Fibroblast of pulmonary artery (primary cell): ENCODE results near the gene P4HTM.

Experiments
- DNase-seq: peaks from one replicate; pipeline ENCODE4 v3.0.0-alpha.2; 2010; ENCODE audit warnings: low read depth
- H3K4me3 ChIP-seq: replicated peaks from 2 replicates; pipeline ENCODE4 v1.5.1; 2011; ENCODE audit warnings: low read depth, mild to moderate bottlenecking, control low read depth, low read length, moderate library complexity
- CTCF ChIP-seq: IDR thresholded peaks from 2 replicates; pipeline ENCODE4 v1.5.1; 2011; ENCODE audit warnings: mild to moderate bottlenecking, control low read depth, low read length, inconsistent platforms; ENCODE audit errors: missing control alignments

P4HTM gene

GRCh38 chr3:48993834-48994233 is 3.8 kb downstream of the P4HTM start:
- no peak overlapping the region for H3K4me3 ChIP-seq
- DNase-seq = no peak
- no peak for TF ChIP-seq CTCF

GRCh38 chr3:48996640-48997039 is 6.6 kb downstream of the P4HTM start:
- no peak overlapping the region for H3K4me3 ChIP-seq
- TF ChIP-seq CTCF = no peak
- DNase-seq = no peak

- no peak for TF ChIP-seq CTCF
- no peak for DNase-seq
- no peak overlapping the region for H3K4me3 ChIP-seq
Measured at GRCh38 chr3:48997102-48997635, 7.1 kb downstream of the P4HTM start.

- no peak for DNase-seq
- no peak overlapping the region for H3K4me3 ChIP-seq
- no peak for TF ChIP-seq CTCF
Measured at GRCh38 chr3:48997714-48998637, 7.9 kb downstream of the P4HTM start.

GRCh38 chr3:48999085-48999858 is 9.2 kb downstream of the P4HTM start:
- H3K4me3 ChIP-seq = no peak overlapping the region
- TF ChIP-seq CTCF = no peak
- DNase-seq = no peak

GRCh38 chr3:49001155-49001554 is 11.1 kb downstream of the P4HTM start:
- H3K4me3 ChIP-seq = no peak overlapping the region
- DNase-seq = no peak
- no peak for TF ChIP-seq CTCF
